Eye (tissue), 1 donor: Measurements from ENCODE around the gene GSG1L.
A peak's percentile ranks its signal among the peaks of the same experiment; 100 is the strongest.

ENCODE experiments used
- DNase-seq: peaks from one replicate; pipeline ENCODE4 v3.0.0-alpha.2; 2015

GSG1L gene

GRCh38 chr16:27932542-27933135 is 130.9 kb downstream of the GSG1L start:
- no peak for DNase-seq

GRCh38 chr16:27929818-27930217 is 133.7 kb downstream of the GSG1L start:
- no peak for DNase-seq

GRCh38 chr16:27928542-27928941 is 135.0 kb downstream of the GSG1L start:
- no peak for DNase-seq

GRCh38 chr16:27927266-27927901 is 136.1 kb downstream of the GSG1L start:
- DNase-seq, result no peak

GRCh38 chr16:27925612-27926011 is 137.9 kb downstream of the GSG1L start:
- DNase-seq, result no peak

GRCh38 chr16:27924411-27925118 is 138.9 kb downstream of the GSG1L start:
- no peak for DNase-seq

- no peak for DNase-seq
Observed at GRCh38 chr16:27923751-27924150, 139.8 kb downstream of the GSG1L start.

- DNase-seq, result peak; percentile 36
Observed at GRCh38 chr16:27922433-27922832, 141.1 kb downstream of the GSG1L start.

- no peak for DNase-seq
Observed at GRCh38 chr16:27921134-27921533, 142.4 kb downstream of the GSG1L start.

GRCh38 chr16:27920391-27920891 is 143.1 kb downstream of the GSG1L start:
- DNase-seq, result peak; percentile 77

GRCh38 chr16:27918755-27919154 is 144.8 kb downstream of the GSG1L start:
- DNase-seq, result no peak

GRCh38 chr16:27917949-27918348 is 145.6 kb downstream of the GSG1L start:
- no peak for DNase-seq

GRCh38 chr16:27911486-27911885 is 152.0 kb downstream of the GSG1L start:
- DNase-seq, result no peak

GRCh38 chr16:27907457-27907972 is 156.0 kb downstream of the GSG1L start:
- DNase-seq, result peak; percentile 48

- no peak for DNase-seq
Observed at GRCh38 chr16:27906883-27907282, 156.6 kb downstream of the GSG1L start.

GRCh38 chr16:27903046-27903655 is 160.4 kb downstream of the GSG1L start:
- no peak for DNase-seq

GRCh38 chr16:27902551-27902950 is 161.0 kb downstream of the GSG1L start:
- no peak for DNase-seq

- no peak for DNase-seq
Observed at GRCh38 chr16:27901956-27902355, 161.6 kb downstream of the GSG1L start.

- DNase-seq, result no peak
Observed at GRCh38 chr16:27899736-27900135, 163.8 kb downstream of the GSG1L start.

GRCh38 chr16:27894386-27894785 is 169.1 kb downstream of the GSG1L start:
- DNase-seq, result peak; percentile 43

GRCh38 chr16:27892879-27893278 is 170.6 kb downstream of the GSG1L start:
- no peak for DNase-seq

- no peak for DNase-seq
Observed at GRCh38 chr16:27890866-27891265, 172.6 kb downstream of the GSG1L start.

- DNase-seq, result no peak
Observed at GRCh38 chr16:27890006-27890405, 173.5 kb downstream of the GSG1L start.
